H4 (cell line): ENCODE data around the gene PPP1R14B. TPM values are rescaled to one million over a fixed set of nuclear protein-coding genes. Genes with fewer than 3 reads are reported as not detected.

Experiments
- DNase-seq: peaks from one replicate; pipeline ENCODE4 v3.0.0-alpha.2; 2015; ENCODE audit warnings: low spot score
- total RNA-seq: library from RNA; depleted of rRNA; stranded (reverse); fragments of >200 nt; shearing (Covaris generic); gene quantifications from 2 replicates; pipeline ENCODE4 v1.2.3, GENCODE V29; 2014; rRNA removed

PPP1R14B gene, protein sequence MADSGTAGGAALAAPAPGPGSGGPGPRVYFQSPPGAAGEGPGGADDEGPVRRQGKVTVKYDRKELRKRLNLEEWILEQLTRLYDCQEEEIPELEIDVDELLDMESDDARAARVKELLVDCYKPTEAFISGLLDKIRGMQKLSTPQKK
- 242 and 321 TPM in 2 replicates for total RNA-seq

DNA sequence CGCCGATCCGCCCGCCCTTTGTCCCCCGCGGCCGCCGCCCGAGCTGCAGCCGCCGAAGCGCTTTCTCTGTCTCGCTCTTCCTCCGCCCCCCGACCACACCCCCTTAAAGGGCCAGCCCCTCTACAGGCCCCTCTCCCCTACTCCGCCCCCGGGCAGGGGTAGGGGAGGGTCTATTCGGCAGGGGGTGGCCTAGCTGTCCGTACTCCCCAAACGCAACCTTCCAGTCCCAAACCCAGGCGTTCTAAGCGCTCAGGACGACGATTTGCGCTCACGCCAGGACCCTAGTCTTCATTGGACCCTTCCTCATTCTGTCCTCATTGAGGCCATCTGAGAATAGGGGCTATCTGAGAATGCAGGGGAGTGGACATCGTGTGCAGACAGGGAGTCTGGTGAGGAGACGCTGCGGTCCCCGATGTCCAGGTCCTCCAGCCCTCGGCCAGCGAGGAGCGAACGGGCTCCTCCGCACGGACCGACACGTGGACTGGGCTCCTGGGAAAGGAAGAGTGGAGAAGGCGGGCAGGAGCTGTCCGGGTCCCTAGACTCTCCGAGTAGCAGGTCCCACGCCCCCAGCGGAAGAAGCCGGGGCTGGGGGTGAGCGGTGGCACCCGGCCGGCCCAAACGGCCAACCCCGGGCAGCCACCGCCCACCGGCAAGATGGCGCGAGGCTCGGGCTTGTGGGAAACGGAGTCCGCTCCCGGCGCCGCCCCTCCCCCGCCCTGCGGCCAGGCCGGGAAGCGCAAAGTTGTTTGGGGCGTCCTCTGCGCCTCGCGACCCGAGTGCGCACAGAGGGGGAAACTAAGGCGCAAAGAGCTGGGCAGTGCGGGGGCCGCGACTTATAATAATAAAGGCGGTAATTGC lies at the start of gene PPP1R14B:
Gene PPP1R14B (minus strand): TSS at position 73 of the 858 bp plus-strand sequence. CDS start 270 bp downstream, outside the sequence.
- peak; percentile 77 for DNase-seq

DNA sequence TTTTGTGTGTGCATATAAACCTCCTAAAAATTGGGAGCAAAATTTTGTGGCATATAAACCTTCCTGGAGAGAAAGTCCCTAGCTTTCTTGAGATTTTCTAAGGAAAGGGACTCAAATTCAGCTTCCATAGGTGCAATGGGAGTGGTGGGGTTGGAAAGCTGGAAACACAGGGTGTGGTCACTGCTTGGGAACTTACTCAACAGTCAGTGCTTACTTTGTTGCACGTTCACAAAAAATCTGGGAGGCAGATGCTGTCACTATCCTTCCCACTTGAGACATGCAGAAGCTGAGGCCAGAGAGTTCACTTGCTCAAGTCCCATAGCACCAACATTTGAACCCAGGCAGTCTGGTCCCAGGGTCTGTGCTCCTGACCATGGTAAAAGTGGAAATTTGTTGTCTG lies 49.5 kb upstream of the PPP1R14B start:
- DNase-seq = no peak

DNA sequence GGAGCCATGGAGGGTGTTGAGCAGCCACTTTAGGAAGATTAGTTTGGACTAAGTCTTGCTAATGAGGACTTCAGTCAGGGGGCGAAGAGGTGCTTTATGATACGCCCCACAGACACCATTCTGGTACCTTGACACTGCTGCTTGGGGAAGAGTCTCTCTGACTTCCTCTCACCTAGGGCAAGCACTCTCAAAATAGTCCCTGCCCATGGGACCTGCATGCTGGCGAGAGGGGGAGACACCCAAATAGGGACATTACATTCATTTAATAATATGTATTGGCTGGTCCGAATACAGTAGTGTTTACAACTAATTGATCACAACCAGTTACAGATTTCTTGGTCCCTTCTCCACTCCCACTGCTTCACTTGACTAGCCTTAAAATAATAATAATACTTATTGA lies 49.0 kb upstream of the PPP1R14B start:
- DNase-seq = no peak

DNA sequence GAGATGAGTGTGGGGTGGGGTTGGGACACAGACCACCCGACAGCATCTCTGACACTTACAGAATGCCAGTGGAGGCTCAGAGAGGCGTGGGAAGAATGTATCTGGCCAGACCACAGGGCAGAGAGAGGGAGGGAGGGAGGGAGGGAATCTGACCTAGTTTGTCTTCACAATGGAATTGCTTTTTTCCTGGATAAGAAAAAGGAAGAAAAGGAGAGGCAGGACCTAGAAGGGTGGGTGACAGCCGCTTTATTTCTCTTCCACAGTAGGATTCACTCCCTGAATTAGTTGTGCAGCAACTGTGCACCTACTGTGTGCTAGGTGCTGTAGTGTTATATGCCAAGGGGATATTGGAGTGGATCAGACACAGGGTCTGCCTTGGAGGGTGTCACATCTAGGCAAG lies 48.0 kb upstream of the PPP1R14B start:
- no peak for DNase-seq

DNA sequence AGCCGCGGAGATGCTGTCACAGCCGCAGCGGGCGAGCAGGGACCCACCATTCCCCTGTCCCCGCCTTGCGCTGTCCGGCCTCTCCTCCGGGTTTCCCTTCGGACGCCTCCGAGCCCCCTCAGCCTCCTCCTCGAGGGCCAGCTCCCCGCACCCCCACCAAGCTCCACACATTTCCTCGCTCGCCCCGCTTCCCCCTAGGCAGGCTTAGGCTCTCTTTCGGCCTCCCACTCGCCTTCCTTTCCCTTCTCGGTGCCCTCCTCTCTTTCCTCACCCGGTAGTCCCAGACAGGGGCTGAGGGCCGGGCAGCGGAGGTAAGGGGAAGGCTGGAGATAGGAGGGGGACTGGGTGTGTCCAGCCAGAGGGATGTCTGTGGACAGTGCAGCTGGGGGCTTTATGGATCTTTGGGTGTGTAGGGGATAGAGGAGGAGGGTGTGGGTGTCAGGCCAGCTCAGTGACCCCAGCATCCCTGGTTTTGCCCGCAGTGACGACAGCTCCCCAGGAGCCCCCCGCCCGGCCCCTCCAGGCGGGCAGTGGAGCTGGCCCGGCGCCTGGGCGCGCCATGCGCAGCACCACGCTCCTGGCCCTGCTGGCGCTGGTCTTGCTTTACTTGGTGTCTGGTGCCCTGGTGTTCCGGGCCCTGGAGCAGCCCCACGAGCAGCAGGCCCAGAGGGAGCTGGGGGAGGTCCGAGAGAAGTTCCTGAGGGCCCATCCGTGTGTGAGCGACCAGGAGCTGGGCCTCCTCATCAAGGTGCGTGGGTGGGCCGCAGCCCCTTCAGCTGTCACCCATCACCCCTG lies 45.9 kb upstream of the PPP1R14B start:
- no peak for DNase-seq

DNA sequence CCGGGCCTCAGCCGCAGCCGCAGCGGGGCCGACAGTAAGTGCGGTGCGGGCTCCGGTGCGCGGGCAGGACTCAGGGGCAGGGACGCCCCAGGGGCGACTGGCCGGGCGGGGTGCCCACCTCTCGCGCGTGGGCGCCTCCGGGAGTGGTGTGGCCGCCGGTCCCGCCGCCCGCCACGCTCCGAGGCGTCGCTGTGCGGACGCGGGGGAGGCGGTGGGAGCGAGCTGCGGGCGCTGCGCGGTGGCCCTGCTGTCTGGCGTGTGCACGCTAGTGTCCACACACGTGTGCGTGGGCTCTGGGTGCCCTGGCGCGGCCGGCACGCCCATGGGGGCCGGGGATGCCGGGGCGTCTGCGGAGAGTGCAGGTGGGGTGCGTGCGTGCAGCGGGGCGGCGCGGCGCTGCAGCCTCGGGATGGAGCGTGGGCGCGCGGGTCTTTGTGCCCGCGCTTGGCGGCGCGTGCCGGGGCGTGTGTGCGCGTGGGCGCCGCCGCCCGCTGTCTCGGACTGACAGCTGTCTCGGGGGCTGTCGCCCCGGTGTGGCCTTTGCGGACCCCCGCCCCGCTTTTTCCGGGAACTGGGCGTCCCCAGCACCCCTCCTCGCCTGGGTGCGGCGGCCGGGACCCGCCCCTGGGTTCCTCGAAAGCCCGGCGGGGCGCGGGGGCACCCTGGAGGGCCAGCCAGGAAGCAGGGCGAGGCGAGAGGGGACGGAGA lies 45.2 kb upstream of the PPP1R14B start:
- DNase-seq = no peak

DNA sequence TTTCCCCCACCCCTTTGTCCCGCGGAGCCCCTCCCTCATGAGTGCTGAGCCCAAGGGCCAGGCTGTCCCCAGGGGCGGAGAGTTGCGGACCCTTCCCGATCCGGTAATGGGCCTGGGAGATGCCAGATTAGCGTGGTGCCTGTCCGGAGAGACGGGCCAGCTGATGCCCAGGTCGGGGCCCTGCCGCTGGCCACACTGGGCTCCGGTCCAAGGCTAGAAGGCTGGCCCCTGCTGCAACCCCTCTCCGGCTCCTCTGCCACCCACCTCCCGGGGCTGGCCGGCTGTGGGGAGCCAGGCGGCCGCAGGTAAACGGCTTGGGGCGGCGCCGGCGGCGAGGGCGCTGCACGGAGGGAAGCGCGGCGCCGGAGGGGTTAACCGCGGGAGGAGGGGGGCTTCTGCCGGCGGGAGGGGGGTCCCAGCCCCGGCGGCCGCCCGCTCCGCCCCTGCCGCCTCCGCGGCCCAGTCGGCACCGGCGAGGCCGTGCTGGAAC lies 44.6 kb upstream of the PPP1R14B start, which contains the start of gene KCNK4:
Gene KCNK4 (plus strand): TSS at position 41 of the 490 bp plus-strand sequence. CDS start 1,717 bp downstream, outside the sequence.
- DNase-seq = no peak

DNA sequence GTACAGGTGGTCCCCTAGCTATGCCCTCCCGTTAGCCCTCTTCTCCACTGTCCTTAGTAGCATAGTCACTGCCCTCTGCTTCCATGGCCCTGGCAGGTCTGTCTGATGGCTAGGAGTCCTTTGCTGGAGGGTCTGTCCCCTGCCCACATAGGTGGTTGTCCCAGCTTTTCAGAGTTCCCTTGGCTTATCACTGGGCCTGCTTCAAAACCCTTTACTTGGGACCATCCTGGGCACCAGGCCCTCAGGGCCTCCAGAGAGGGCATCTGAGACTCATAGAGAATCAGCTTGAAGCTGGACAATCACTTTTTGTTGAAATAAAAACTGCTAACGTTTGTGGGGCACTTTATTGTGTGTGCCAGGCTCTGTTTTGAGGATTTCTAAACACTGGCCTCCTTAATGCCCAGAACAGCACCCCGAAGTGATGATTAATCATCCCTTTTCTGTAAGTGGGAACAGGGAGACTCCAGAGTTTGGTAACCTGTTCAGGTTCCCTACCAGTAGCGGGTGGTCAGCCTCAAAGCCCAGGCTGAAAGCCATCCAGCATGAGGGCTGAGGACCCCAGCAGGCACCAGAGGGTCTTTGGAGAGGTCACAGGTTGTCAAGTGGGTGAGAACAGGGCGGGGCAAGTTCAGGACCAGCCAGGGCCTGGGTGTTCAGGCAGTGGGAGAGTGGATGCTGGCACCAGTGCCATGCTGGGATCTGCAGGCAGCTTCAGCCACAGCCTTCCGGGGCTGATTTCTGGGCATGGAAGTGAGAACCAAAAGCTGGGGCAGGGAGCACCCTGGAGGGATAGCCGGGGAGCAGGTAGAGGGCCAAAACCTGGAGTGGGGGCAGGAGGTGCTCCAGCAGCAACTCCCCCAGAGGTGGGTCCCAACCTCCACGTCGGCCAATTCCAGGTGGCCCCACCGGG lies 43.9 kb upstream of the PPP1R14B start:
- no peak for DNase-seq

DNA sequence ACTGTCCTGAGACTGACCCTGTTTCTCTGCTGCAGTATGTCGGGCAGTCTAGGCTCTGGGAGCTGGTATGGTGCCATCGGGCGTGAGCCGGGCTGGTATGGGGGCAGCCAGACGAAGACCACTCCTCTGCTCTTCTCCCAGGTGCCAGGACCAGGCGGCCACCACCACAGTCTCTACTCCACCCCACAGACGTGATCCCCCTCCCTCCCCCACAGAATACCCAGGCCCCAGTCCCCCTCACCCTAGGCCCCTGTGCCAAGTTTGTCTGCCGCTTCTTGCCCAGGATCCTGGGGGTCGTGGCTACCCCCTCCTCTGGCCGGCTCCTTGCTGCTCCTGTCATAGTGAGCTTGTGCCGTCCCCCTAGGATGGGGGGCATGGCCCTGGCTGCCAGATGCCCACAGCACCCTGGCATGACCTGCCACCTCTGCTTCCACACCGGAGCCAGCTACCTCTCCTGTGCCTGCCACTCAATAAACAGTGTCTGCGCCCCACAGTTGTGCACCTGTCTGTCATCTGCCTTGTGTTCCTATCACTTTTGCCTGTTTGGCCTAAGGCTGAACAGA lies 42.3 kb upstream of the PPP1R14B start:
- DNase-seq = no peak

DNA sequence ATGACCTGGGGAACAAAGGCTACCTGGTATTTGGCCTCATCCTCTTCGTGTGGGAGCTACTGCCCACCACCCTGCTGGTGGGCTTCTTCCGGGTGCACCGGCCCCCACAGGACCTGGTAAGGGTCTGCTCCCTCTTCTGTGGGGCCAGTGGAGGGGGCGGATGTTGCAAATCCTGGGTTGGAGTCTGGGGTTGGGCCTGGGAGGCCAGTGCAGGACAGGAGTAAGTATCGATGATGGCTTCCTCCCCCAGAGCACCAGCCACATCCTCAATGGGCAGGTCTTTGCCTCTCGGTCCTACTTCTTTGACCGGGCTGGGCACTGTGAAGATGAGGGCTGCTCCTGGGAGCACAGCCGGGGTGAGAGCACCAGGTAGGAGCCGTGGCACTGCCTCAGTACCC lies 41.6 kb upstream of the PPP1R14B start:
- no peak for DNase-seq

DNA sequence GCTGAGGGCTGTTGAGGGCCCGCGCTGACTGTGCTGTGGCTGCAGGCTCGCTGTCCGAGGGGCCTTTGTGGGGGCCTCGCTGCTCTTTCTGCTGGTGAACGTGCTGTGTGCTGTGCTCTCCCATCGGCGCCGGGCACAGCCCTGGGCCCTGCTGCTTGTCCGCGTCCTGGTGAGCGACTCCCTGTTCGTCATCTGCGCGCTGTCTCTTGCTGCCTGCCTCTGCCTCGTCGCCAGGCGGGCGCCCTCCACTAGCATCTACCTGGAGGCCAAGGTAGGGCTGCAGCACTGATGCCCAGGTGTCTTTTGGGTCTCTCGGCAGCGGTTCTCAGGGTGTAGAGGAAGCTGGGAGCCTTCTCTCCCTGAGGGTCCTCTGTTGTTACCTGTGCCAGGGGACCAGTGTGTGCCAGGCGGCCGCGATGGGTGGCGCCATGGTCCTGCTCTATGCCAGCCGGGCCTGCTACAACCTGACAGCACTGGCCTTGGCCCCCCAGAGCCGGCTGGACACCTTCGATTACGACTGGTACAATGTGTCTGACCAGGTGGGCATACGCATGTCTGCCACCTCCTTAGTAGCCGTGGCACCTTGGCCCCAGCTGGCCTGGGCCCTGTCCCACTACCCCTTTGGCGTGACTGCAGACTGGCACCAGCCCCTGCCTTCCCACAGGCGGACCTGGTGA lies 41.1 kb upstream of the PPP1R14B start:
- DNase-seq = no peak

DNA sequence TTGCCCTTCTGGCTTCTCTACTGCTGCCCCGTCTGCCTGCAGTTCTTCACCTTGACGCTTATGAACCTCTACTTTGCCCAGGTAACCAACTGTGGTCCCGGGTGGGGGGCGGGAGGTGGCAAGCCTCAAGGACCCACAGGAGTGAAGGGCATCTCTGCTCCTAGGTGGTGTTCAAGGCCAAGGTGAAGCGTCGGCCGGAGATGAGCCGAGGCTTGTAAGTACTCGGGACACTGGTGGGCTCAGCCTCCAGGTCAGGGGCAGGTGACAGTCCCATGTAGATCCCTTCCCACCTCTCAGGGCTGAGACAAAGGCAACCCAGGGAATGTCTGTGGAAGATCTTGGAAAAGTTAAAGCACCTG lies 40.0 kb upstream of the PPP1R14B start:
- DNase-seq = no peak

DNA sequence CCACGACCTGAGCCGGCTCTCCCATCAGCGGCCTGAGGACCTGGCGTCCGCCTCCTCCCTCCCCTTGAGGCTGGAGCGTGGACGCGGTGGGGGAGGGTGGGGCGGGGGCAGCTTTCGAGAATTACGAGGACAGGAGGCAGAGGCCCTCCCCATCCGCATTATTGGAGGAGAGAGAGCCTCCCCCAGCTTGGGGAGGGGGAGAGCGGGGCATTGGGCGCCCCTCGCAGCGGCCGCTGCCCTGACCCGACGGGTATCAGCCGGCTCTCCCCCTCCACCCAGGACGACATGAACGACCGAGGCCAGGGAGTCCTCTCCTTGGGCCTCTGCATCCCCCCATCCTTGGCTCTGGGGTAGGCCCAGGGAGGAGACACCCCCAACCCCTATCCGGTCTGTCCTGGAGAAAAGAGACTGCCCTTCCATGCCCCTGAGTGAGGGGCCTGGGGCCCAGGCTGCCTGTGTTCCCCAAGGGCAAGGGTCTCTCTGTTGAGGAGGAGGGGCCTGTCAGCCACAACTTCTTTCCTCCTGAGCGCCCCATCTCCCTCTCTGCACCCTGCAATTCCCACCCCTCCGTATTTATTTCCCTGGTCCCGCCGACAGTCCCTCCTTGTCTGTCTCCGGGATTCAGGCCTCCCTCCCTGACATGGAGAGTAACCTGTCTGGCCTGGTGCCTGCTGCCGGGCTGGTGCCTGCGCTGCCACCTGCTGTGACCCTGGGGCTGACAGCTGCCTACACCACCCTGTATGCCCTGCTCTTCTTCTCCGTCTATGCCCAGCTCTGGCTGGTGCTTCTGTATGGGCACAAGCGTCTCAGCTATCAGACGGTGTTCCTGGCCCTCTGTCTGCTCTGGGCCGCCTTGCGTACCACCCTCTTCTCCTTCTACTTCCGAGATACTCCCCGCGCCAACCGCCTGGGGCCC lies 39.4 kb upstream of the PPP1R14B start:
- no peak for DNase-seq

DNA sequence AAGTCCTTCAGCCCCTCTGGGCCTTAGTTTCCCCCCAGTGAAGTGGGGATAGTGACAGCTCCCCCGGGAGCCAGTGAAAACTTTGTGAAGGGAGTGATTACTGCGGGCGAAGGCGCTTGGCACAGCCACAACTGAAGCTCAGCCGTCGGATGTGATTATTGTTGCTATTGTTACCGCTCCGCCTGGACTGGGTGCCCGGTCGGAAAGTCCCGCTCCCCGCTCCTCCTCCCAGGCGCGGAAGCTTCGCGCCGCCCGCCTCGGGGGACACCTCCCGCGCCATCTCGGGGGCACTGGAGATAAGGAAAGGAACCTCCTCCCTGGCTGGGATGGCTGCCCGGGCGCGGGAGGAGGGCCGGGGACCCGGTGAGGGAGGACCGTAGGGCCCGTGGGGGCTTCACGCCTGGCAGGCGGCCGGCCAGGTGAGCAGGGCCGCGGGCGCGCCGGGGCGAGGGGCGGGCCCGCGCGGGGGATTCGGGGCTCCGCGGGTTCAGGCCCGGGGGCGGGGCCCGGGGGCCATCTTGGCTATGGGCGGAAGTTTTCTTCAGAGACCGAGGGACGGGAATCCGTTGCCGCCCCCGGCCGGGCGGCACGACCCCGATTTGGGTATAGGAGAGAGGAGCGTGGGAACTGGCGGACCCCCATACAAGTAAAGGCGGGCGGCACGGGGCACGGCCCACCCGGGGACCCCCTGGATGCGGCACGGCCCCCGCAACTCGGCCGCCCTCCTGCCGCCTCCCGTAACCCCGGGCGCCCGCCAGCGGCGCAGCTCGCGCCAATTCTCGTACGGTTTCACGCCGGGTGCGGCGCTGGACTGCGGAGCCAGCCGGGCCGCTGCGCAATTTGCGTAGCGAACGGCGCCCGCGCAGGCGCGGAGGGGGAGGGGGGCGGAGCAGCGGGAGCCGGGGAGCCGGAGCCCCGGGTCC lies 38.5 kb upstream of the PPP1R14B start, which contains the start of gene GPR137:
Gene GPR137 (plus strand): TSS at position 887 of the 923 bp plus-strand sequence. CDS start 677 bp downstream, outside the sequence.
- DNase-seq = peak; percentile 56

DNA sequence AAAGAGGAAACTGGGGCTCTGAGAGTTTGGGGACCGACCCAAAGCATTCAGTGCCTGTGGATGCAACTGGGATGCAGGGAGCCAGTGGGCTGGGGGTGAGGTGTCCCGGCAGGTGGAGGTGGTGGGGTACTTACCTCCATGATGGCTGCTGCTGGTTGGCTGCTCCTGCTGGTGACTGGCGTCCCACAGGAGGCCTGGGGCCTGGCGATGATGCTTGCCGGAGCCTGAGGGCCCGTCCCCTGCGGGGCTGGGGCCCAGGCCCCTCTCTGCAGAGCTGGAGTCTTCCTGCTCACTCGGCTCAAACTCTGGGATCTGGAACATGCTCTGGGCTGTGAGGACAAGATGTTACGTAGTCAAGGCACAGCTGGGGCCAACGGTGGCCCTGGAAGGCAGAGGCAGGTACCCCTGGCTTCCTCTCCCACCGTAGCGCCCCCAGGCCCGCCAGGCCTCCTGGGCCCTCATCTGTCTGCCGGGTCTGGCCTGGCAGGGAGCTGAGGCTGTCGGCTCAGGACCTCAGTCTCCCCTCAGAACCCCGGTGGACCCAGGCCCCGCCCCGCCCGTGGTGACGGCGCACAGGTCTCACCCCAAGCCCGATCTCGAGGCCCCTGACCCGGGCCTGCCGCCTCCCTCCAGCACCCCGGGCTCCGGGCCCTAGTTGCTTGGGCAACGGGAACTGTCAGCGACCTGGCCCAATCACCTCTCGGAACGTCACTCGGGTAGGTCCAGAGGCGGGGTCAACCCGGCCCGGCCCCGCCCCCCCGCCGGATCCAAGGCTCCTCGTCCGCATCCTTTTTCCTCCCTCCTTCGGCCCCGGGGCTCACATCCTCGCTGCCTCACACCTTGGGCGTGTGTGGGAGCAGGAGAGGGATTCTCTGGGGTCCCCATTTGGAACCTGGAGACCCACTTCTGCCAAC lies 37.6 kb upstream of the PPP1R14B start, which contains the start of gene BAD:
Gene BAD (minus strand): TSS at position 618 of the 914 bp plus-strand sequence. CDS start 297 bp downstream, at position 321.
- peak; percentile 83 for DNase-seq

DNA sequence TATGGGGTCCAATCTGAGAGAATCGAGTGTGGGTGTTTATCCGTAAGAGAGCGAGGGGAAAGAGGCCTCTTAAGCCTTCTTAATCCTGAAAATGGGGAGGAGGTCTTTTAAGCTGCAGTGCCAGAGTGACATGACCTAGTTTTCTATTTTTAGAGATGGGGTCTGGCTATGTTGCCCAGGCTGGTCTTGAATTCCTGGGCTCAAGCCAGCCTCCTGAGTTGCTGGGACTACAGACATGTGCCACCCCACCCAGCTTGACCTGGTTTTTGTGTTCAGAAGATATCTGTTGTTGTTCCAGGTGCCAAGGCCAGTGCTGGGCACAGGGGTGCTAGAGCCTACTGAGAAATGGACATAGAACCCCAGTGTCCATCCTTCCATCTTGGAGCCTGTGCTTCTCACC lies 36.3 kb upstream of the PPP1R14B start:
- DNase-seq = no peak
